ENCODE results near the gene GAL3ST2.
"Not testable (repeated sequence)": the region's sequence is repeated elsewhere in the genome, so short reads cannot be mapped to it uniquely, and the experiment has no call there.

Gene GAL3ST2

GRCh38 chr2:241820625-241821384, 44.2 kb downstream of the GAL3ST2 start:
- peak in 1 of 2 donors; percentile 6 for DNase-seq

GRCh38 chr2:241821460-241822263, 45.0 kb downstream of the GAL3ST2 start:
- DNase-seq: no peak

- no peak for DNase-seq
Observed at GRCh38 chr2:241822264-241822623, 45.6 kb downstream of the GAL3ST2 start.

- not testable (repeated sequence) for DNase-seq
Observed at GRCh38 chr2:241823531-241824437, 47.2 kb downstream of the GAL3ST2 start.

- DNase-seq: no peak
Observed at GRCh38 chr2:241827394-241827793, 50.8 kb downstream of the GAL3ST2 start.

- no peak for DNase-seq
Observed at GRCh38 chr2:241833101-241833663, 56.6 kb downstream of the GAL3ST2 start.

GRCh38 chr2:241833756-241834526, 57.3 kb downstream of the GAL3ST2 start:
- not testable (repeated sequence) for DNase-seq

GRCh38 chr2:241834527-241835210, 58.0 kb downstream of the GAL3ST2 start:
- no peak for DNase-seq

GRCh38 chr2:241835611-241836010, 59.0 kb downstream of the GAL3ST2 start:
- no peak for DNase-seq

GRCh38 chr2:241836292-241836691, 59.7 kb downstream of the GAL3ST2 start:
- no peak for DNase-seq

- no peak for DNase-seq
Observed at GRCh38 chr2:241837197-241837965, 60.8 kb downstream of the GAL3ST2 start.

GRCh38 chr2:241841181-241842066, 64.8 kb downstream of the GAL3ST2 start:
- no peak for DNase-seq

- no peak for DNase-seq
Observed at GRCh38 chr2:241842067-241842415, 65.4 kb downstream of the GAL3ST2 start.

GRCh38 chr2:241842620-241843211, 66.1 kb downstream of the GAL3ST2 start:
- peak; percentile 57 to 61 for DNase-seq

GRCh38 chr2:241843321-241844065, 66.9 kb downstream of the GAL3ST2 start:
- no peak for DNase-seq

GRCh38 chr2:241844066-241844728, 67.6 kb downstream of the GAL3ST2 start:
- peak; percentile 62 to 75 for DNase-seq

GRCh38 chr2:241844831-241845578, 68.4 kb downstream of the GAL3ST2 start:
- no peak for DNase-seq
